HUES6 (cell line): ENCODE data around the gene LILRA5.
"Not testable (repeated sequence)": the region's sequence is repeated elsewhere in the genome, so short reads cannot be mapped to it uniquely, and the experiment has no call there.

ENCODE experiments used
- H3K27ac ChIP-seq: 2 replicates; pipeline ENCODE4 v1.7.0; 2013; ENCODE audit warnings: low read depth, mild to moderate bottlenecking, low read length, inconsistent platforms
- H3K27me3 ChIP-seq: 2 replicates; pipeline ENCODE4 v1.6.1; 2013; ENCODE audit warnings: low read length; ENCODE audit not compliant: control insufficient read depth, insufficient read depth
- H3K36me3 ChIP-seq: 2 replicates; pipeline ENCODE4 v1.6.1; 2013; ENCODE audit warnings: low read length; ENCODE audit not compliant: control insufficient read depth, insufficient read depth
- H3K4me1 ChIP-seq: 2 replicates; pipeline ENCODE4 v1.6.1; 2013; ENCODE audit warnings: low read length; ENCODE audit not compliant: control insufficient read depth, insufficient read depth
- H3K4me3 ChIP-seq: 2 replicates; pipeline ENCODE4 v1.5.1; 2013; ENCODE audit warnings: low read depth, low read length
- H3K9ac ChIP-seq: one replicate; pipeline ENCODE4 v1.6.1; 2013; ENCODE audit warnings: mild to moderate bottlenecking, low read length
- H3K9me3 ChIP-seq: 2 replicates; pipeline ENCODE4 v1.6.1; 2013; ENCODE audit warnings: low read depth, low read length; ENCODE audit not compliant: control insufficient read depth, insufficient read depth

Gene LILRA5

GRCh38 chr19:54332149-54332548 is 19.2 kb upstream of the LILRA5 start:
- no peaks in the 10 kb centered on the region for H3K27me3 ChIP-seq
- no peaks in the 10 kb centered on the region for H3K36me3 ChIP-seq
- H3K9ac ChIP-seq: no peak overlapping the region
- H3K4me1 ChIP-seq: peaks cover 5% of the 10 kb centered on the region; the same call in 1 of the 2 replicates
- no peak overlapping the region for H3K27ac ChIP-seq
- no peaks in the 10 kb centered on the region for H3K9me3 ChIP-seq
- H3K4me3 ChIP-seq: no peak overlapping the region

- H3K4me1 ChIP-seq: peaks cover 2% of the 10 kb centered on the region; the same call in 1 of the 2 replicates
- no peaks in the 10 kb centered on the region for H3K36me3 ChIP-seq
- no peak overlapping the region for H3K27ac ChIP-seq
- H3K9ac ChIP-seq: no peak overlapping the region
- H3K4me3 ChIP-seq: no peak overlapping the region
- no peaks in the 10 kb centered on the region for H3K9me3 ChIP-seq
- H3K27me3 ChIP-seq: no peaks in the 10 kb centered on the region
These were observed 18.7 kb upstream of the LILRA5 start for GRCh38 chr19:54331626-54332025.

- Histone ChIP-seq H3K9me3 (no peaks in the 10 kb centered on the region), H3K36me3 (no peaks in the 10 kb centered on the region), H3K27ac (no peak overlapping the region), H3K27me3 (no peaks in the 10 kb centered on the region), H3K9ac (no peak overlapping the region), H3K4me1 (peaks cover 14% of the 10 kb centered on the region), H3K4me3 (no peak overlapping the region)
These were observed 16.7 kb upstream of the LILRA5 start for GRCh38 chr19:54329476-54330165.

- H3K27me3 ChIP-seq, H3K36me3 ChIP-seq, H3K27ac ChIP-seq, H3K4me3 ChIP-seq, H3K9ac ChIP-seq, H3K9me3 ChIP-seq: not testable (repeated sequence)
- peaks cover 19% of the 10 kb centered on the region for H3K4me1 ChIP-seq
These were observed 15.8 kb upstream of the LILRA5 start for GRCh38 chr19:54328781-54329180.

GRCh38 chr19:54325631-54326030 is 12.7 kb upstream of the LILRA5 start:
- H3K27ac ChIP-seq: no peak overlapping the region
- peaks cover 6% of the 10 kb centered on the region for H3K9me3 ChIP-seq
- H3K9ac ChIP-seq: no peak overlapping the region
- H3K4me1 ChIP-seq: peaks cover 19% of the 10 kb centered on the region
- no peak overlapping the region for H3K4me3 ChIP-seq
- no peaks in the 10 kb centered on the region for H3K27me3 ChIP-seq
- no peaks in the 10 kb centered on the region for H3K36me3 ChIP-seq

- Histone ChIP-seq H3K4me3 (no peak overlapping the region), H3K27ac (no peak overlapping the region), H3K9ac (no peak overlapping the region), H3K27me3 (no peaks in the 10 kb centered on the region), H3K9me3 (peaks cover 8% of the 10 kb centered on the region), H3K4me1 (peaks cover 19% of the 10 kb centered on the region), H3K36me3 (no peaks in the 10 kb centered on the region)
These were observed 12.2 kb upstream of the LILRA5 start for GRCh38 chr19:54325194-54325621.

- no peaks in the 10 kb centered on the region for H3K36me3 ChIP-seq
- H3K4me3 ChIP-seq: peak overlapping the region; percentile 30
- H3K4me1 ChIP-seq: peaks cover 19% of the 10 kb centered on the region
- peak overlapping the region; percentile 49 for H3K9ac ChIP-seq
- peak overlapping the region; percentile 64; the same call in 1 of the 2 replicates for H3K27ac ChIP-seq
- H3K9me3 ChIP-seq: peaks cover 13% of the 10 kb centered on the region
- H3K27me3 ChIP-seq: no peaks in the 10 kb centered on the region
These were observed 11.1 kb upstream of the LILRA5 start for GRCh38 chr19:54324071-54324470.

GRCh38 chr19:54322934-54323333 is 10.0 kb upstream of the LILRA5 start:
- not testable (repeated sequence) for H3K9ac ChIP-seq, H3K27me3 ChIP-seq, H3K36me3 ChIP-seq

GRCh38 chr19:54322295-54322694 is 9.3 kb upstream of the LILRA5 start:
- H3K4me1 ChIP-seq: peaks cover 19% of the 10 kb centered on the region
- not testable (repeated sequence) for H3K27me3 ChIP-seq, H3K36me3 ChIP-seq

More at GRCh38 chr19:54322934-54323333, 10.0 kb upstream of the LILRA5 start:
- H3K27ac ChIP-seq, H3K4me3 ChIP-seq: not testable (repeated sequence)
- peaks cover 13% of the 10 kb centered on the region for H3K9me3 ChIP-seq
- H3K4me1 ChIP-seq: peaks cover 19% of the 10 kb centered on the region

GRCh38 chr19:54319892-54320670 is 7.1 kb upstream of the LILRA5 start:
- no peak overlapping the region for H3K9ac ChIP-seq
- H3K4me1 ChIP-seq: peaks cover 10% of the 10 kb centered on the region; the same call in 1 of the 2 replicates

More at GRCh38 chr19:54322295-54322694, 9.3 kb upstream of the LILRA5 start:
- not testable (repeated sequence) for H3K4me3 ChIP-seq, H3K27ac ChIP-seq, H3K9ac ChIP-seq
- H3K9me3 ChIP-seq: peaks cover 13% of the 10 kb centered on the region

GRCh38 chr19:54319049-54319448 is 6.1 kb upstream of the LILRA5 start:
- H3K36me3 ChIP-seq: no peaks in the 10 kb centered on the region
- H3K4me1 ChIP-seq: no peaks in the 10 kb centered on the region
- peaks cover 13% of the 10 kb centered on the region for H3K9me3 ChIP-seq
- no peak overlapping the region for H3K9ac ChIP-seq
- H3K27ac ChIP-seq: no peak overlapping the region
- no peak overlapping the region for H3K4me3 ChIP-seq
- H3K27me3 ChIP-seq: no peaks in the 10 kb centered on the region

More at GRCh38 chr19:54319892-54320670, 7.1 kb upstream of the LILRA5 start:
- no peak overlapping the region for H3K4me3 ChIP-seq
- H3K27me3 ChIP-seq: no peaks in the 10 kb centered on the region
- H3K9me3 ChIP-seq: peaks cover 13% of the 10 kb centered on the region
- H3K36me3 ChIP-seq: no peaks in the 10 kb centered on the region
- no peak overlapping the region for H3K27ac ChIP-seq
